WTC11 (cell line): ENCODE results near the gene ERCC5. TPM values are rescaled to one million over a fixed set of nuclear protein-coding genes. Genes with fewer than 3 reads are reported as not detected.

Source experiments
- ATAC-seq: fragments of 200-7000 bp; cut with Tn5 transposase; 2 replicates; pipeline ENCODE4 v1.10.0; 2021; ENCODE audit warnings: mild to moderate bottlenecking, moderate library complexity
- CTCF ChIA-PET: fragments of 300-600 bp; sonication (Branson Sonifier 250); formaldehyde crosslinking; loops from one replicate; lab custom pipeline; 2021; ENCODE audit warnings: antibody characterized with exemption; lab: Charles Lee
- POLR2A ChIA-PET: fragments of 350-600 bp; sonication (Branson Sonifier 250); formaldehyde crosslinking; loops from one replicate; lab custom pipeline; 2021; ENCODE audit warnings: antibody characterized with exemption; lab: Charles Lee
- DNase-seq: peaks from one replicate; pipeline ENCODE4 v3.0.0; 2021; ENCODE audit warnings: low spot score
- H3K27ac Mint-ChIP-seq: 2 replicates; pipeline ENCODE4 v1.8.0; 2021; ENCODE audit warnings: mixed read lengths
- H3K27me3 Mint-ChIP-seq: 2 replicates; pipeline ENCODE4 v1.8.0; 2021; ENCODE audit warnings: low read depth, mild to moderate bottlenecking, moderate library complexity, mixed read lengths
- H3K36me3 Mint-ChIP-seq: 2 replicates; pipeline ENCODE4 v1.8.0; 2021; ENCODE audit warnings: mixed read lengths
- H3K4me1 Mint-ChIP-seq: 2 replicates; pipeline ENCODE4 v1.8.0; 2022; ENCODE audit warnings: mixed read lengths
- H3K4me3 Mint-ChIP-seq: 2 replicates; pipeline ENCODE4 v1.8.0; 2021; ENCODE audit warnings: mild to moderate bottlenecking, moderate library complexity, mixed read lengths
- H3K9me3 Mint-ChIP-seq: 2 replicates; pipeline ENCODE4 v1.8.0; 2021; ENCODE audit warnings: mixed read lengths
- GABPB1 ChIP-seq: sonication (generic); formaldehyde crosslinking; IDR thresholded peaks from 2 replicates; pipeline ENCODE4 v1.8.1; 2023; ENCODE audit warnings: mild to moderate bottlenecking, missing genetic modification reagents
- GRHL2 ChIP-seq: fragments of 250-450 bp; sonication (Bioruptor Pico); IDR thresholded peaks from 2 replicates; pipeline ENCODE4 v1.8.0; 2022; ENCODE audit warnings: mild to moderate bottlenecking, moderate library complexity; ENCODE audit not compliant: insufficient replicate concordance, severe bottlenecking
- HMGA2 ChIP-seq: fragments of 250-450 bp; sonication (Bioruptor Pico); IDR thresholded peaks from 2 replicates; pipeline ENCODE4 v1.4.0; 2021; ENCODE audit warnings: mild to moderate bottlenecking, moderate library complexity
- PRDM15 ChIP-seq: sonication (generic); formaldehyde crosslinking; IDR thresholded peaks from 2 replicates; pipeline ENCODE4 v1.8.0; 2022; ENCODE audit warnings: missing genetic modification reagents
- RORB ChIP-seq: fragments of 250-450 bp; sonication (Bioruptor Pico); IDR thresholded peaks from 2 replicates; pipeline ENCODE4 v1.9.0; 2021; ENCODE audit warnings: mild to moderate bottlenecking
- SOX15 ChIP-seq: fragments of 250-450 bp; sonication (Bioruptor Pico); IDR thresholded peaks from 2 replicates; pipeline ENCODE4 v1.9.0; 2021; ENCODE audit warnings: mild to moderate bottlenecking
- SP1 ChIP-seq: sonication (generic); formaldehyde crosslinking; conservative IDR thresholded peaks from 2 replicates; pipeline ENCODE4 v1.8.1; 2022; ENCODE audit warnings: missing genetic modification reagents
- STAT6 ChIP-seq: sonication (generic); formaldehyde crosslinking; conservative IDR thresholded peaks from 2 replicates; pipeline ENCODE4 v1.8.1; 2023; ENCODE audit warnings: mild to moderate bottlenecking, low read depth, missing genetic modification reagents, moderate library complexity
- TEAD1 ChIP-seq: sonication (generic); formaldehyde crosslinking; IDR thresholded peaks from 2 replicates; pipeline ENCODE4 v1.8.0; 2022; ENCODE audit warnings: mild to moderate bottlenecking, missing genetic modification reagents
- ZNF317 ChIP-seq: sonication (generic); formaldehyde crosslinking; IDR thresholded peaks from 2 replicates; pipeline ENCODE4 v1.8.1; 2023; ENCODE audit warnings: low read depth, mild to moderate bottlenecking, moderate library complexity, missing genetic modification reagents, borderline replicate concordance
- total RNA-seq: library from RNA; stranded (reverse); gene quantifications from 3 replicates; pipeline ENCODE4 v1.2.3, GENCODE V29; 2021
- TF ChIP-seq, protein P1 (sequence below): fragments of 200-600 bp; IDR thresholded peaks from 2 replicates; pipeline ENCODE4 v1.8.0; 2022; ENCODE audit warnings: antibody characterized with exemption
- TF ChIP-seq, protein P2 (sequence below): fragments of 250-450 bp; sonication (Bioruptor Pico); IDR thresholded peaks from 2 replicates; pipeline ENCODE4 v2.1.2; 2022; ENCODE audit warnings: mild to moderate bottlenecking, moderate library complexity
- TF ChIP-seq, protein P3 (sequence below): sonication (generic); formaldehyde crosslinking; IDR thresholded peaks from 2 replicates; pipeline ENCODE4 v1.8.1; 2022; ENCODE audit warnings: missing genetic modification reagents, borderline replicate concordance
- TF ChIP-seq, protein P4 (sequence below): fragments of 250-450 bp; sonication (Bioruptor Pico); IDR thresholded peaks from 2 replicates; pipeline ENCODE4 v1.8.0; 2021; ENCODE audit warnings: mild to moderate bottlenecking

Gene ERCC5
- total RNA-seq, 1 experiment from 2014 or later, result 26.5 TPM

DNA sequence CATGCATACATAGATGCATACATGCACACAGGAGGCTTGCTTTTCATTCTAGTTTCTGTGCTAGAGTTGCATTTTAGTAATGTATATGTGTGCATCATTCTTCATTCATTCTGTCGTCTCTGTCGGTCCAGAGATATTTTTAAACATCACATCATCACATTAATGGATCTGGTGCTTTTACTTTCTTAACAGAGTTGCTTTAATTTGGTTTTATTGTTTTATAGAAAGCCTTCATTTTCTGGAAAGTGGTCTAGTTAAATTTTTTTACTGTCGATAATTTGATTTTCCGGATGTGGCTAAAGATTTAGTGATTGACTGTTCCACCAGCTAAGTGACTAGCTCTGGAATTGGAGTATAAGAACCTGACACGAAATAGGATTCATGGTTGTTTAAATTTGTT lies 30.0 kb upstream of the ERCC5 start (continued):
- TF ChIP-seq PRDM15 (CRISPR knock-in tag) (no peak), SOX15 (CRISPR knock-in tag) (no peak), RORB (no peak), ZNF317 (CRISPR knock-in tag) (no peak), HMGA2 (no peak)
- TF ChIP-seq, protein P1, sequence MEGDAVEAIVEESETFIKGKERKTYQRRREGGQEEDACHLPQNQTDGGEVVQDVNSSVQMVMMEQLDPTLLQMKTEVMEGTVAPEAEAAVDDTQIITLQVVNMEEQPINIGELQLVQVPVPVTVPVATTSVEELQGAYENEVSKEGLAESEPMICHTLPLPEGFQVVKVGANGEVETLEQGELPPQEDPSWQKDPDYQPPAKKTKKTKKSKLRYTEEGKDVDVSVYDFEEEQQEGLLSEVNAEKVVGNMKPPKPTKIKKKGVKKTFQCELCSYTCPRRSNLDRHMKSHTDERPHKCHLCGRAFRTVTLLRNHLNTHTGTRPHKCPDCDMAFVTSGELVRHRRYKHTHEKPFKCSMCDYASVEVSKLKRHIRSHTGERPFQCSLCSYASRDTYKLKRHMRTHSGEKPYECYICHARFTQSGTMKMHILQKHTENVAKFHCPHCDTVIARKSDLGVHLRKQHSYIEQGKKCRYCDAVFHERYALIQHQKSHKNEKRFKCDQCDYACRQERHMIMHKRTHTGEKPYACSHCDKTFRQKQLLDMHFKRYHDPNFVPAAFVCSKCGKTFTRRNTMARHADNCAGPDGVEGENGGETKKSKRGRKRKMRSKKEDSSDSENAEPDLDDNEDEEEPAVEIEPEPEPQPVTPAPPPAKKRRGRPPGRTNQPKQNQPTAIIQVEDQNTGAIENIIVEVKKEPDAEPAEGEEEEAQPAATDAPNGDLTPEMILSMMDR, result no peak
- TF ChIP-seq, protein P2, sequence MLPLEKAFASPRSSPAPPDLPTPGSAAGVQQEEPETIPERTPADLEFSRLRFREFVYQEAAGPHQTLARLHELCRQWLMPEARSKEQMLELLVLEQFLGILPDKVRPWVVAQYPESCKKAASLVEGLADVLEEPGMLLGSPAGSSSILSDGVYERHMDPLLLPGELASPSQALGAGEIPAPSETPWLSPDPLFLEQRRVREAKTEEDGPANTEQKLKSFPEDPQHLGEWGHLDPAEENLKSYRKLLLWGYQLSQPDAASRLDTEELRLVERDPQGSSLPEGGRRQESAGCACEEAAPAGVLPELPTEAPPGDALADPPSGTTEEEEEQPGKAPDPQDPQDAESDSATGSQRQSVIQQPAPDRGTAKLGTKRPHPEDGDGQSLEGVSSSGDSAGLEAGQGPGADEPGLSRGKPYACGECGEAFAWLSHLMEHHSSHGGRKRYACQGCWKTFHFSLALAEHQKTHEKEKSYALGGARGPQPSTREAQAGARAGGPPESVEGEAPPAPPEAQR (CRISPR knock-in tag), result no peak

- TF ChIP-seq GRHL2 (CRISPR knock-in tag), result no peak
- TF ChIP-seq, protein P3, sequence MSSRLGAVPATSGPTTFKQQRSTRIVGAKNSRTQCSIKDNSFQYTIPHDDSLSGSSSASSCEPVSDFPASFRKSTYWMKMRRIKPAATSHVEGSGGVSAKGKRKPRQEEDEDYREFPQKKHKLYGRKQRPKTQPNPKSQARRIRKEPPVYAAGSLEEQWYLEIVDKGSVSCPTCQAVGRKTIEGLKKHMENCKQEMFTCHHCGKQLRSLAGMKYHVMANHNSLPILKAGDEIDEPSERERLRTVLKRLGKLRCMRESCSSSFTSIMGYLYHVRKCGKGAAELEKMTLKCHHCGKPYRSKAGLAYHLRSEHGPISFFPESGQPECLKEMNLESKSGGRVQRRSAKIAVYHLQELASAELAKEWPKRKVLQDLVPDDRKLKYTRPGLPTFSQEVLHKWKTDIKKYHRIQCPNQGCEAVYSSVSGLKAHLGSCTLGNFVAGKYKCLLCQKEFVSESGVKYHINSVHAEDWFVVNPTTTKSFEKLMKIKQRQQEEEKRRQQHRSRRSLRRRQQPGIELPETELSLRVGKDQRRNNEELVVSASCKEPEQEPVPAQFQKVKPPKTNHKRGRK (CRISPR knock-in tag), result no peak
- TF ChIP-seq SP1 (CRISPR knock-in tag), result no peak
- TF ChIP-seq GABPB1 (CRISPR knock-in tag), result no peak
- TF ChIP-seq TEAD1 (CRISPR knock-in tag), result no peak
- TF ChIP-seq, protein P4, sequence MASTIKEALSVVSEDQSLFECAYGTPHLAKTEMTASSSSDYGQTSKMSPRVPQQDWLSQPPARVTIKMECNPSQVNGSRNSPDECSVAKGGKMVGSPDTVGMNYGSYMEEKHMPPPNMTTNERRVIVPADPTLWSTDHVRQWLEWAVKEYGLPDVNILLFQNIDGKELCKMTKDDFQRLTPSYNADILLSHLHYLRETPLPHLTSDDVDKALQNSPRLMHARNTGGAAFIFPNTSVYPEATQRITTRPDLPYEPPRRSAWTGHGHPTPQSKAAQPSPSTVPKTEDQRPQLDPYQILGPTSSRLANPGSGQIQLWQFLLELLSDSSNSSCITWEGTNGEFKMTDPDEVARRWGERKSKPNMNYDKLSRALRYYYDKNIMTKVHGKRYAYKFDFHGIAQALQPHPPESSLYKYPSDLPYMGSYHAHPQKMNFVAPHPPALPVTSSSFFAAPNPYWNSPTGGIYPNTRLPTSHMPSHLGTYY (CRISPR knock-in tag), result no peak
- no peak for TF ChIP-seq STAT6
- Mint-ChIP-seq H3K27ac (no peak overlapping the region), H3K9me3 (peaks cover 5% of the 10 kb centered on the region; the same call in 1 of the 2 replicates), H3K36me3 (peaks cover 5% of the 10 kb centered on the region), H3K4me3 (no peak overlapping the region), H3K4me1 (peaks cover 3% of the 10 kb centered on the region; the same call in 1 of the 2 replicates), H3K27me3 (no peaks in the 10 kb centered on the region)
- ChIA-PET POLR2A (no interaction called here), CTCF (no interaction called here)
- no peak for DNase-seq
- no peak for ATAC-seq
Measured at GRCh38 chr13:102816708-102817107, 29.1 kb upstream of the ERCC5 start.
